Left hindlimb (tissue), 1 donor: ENCODE measurements around the gene VANGL2.

Experiments used
- DNase-seq: peaks from one replicate; pipeline ENCODE4 v3.0.0-alpha.2; 2018

The VANGL2 gene

GRCh38 chr1:160465123-160465522, 64.8 kb downstream of the VANGL2 start:
- no peak for DNase-seq

GRCh38 chr1:160466961-160467360, 66.6 kb downstream of the VANGL2 start:
- no peak for DNase-seq

GRCh38 chr1:160467576-160467975, 67.2 kb downstream of the VANGL2 start:
- DNase-seq: no peak

DNA sequence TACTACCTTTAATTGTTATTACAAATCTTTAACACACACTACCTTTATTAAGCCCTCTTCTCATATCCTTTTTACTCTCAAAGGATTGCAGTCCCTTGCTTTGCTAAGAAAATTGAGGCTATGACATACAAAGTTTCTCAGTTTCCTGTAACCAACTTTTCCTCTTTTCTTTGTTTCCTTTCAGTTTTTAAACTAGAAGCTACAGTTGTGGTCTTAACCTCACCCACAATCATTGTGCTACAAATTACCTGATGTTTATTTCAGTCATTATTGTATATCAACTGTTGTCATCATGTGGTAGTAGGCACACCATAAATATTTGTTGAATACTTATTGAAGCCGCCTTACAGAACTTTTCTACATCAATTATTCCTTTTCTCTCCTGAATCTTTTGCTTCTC, 70.9 kb downstream of the VANGL2 start:
- no peak for DNase-seq

DNA sequence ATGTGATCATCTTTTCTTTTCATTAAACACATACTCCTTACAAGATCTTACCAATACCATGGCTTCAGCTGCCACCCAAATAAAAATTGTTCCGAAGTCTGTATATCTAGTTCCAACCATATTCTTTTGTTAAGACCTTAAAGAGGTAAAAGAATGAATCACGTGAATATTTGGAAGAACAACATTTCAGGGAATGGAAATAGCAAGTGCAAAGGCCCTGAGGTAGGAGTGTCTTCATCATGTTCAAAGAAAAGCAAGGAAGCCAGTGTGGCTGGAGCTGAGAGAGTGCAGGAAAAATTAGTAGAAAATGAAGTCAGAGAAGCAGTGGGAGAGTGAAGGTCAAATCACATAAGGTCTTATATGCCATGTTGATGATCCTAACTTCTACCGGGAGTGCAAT, 71.7 kb downstream of the VANGL2 start:
- no peak for DNase-seq

DNA sequence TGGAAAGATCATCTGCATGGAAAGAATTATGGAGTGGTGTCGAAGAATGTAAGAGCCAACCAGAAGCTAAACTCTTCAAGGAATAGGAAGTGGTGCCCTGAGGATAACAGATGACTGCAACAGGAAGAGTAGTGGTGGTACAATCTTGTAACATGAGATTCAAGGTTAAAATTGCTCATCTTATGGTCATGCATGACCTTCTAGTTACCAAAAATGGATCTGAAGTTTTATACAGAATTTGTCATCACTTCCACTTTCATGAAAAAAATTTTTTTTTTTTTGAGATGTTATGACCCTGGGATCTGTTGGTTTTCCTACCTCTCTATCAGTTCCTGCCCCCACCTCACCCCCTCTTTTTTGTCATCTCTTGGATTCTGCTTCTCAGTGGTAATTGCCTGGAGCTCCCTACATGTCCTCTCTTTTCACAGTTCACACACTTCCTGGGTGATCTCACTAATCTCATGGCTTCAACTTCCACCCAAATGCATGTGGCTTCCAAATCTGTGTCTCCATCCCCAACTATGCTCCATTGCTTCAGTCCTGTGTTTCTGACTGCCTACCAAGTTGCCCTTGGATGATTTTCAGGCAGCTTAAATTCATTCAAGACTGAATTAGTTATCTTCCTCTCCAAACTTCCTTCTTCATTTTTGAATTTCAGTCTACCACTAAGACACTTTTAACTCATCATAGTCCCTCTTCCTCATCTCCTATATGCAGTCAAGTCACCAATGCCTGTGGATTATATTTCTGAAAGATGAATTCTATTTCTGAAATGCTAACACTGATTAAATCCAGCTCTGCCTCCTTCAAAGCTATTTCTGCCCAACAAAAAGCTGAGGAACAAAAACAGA, 74.3 kb downstream of the VANGL2 start:
- no peak for DNase-seq
